Measurements from ENCODE around the gene MS4A1. TPM values are rescaled to one million over a fixed set of nuclear protein-coding genes. Genes with fewer than 3 reads are reported as not detected.
"Not testable (repeated sequence)": the region's sequence is repeated elsewhere in the genome, so short reads cannot be mapped to it uniquely, and the experiment has no call there.

MS4A1 gene
- total RNA-seq, 2 donors from 2014 or later = 1.6 TPM

GRCh38 chr11:60469723-60470122 is 14.1 kb downstream of the MS4A1 start:
- H3K27ac Mint-ChIP-seq = no peak overlapping the region
- H3K36me3 Mint-ChIP-seq (ENCODE audit: insufficient read depth in 2 of 2) = no peaks in the 10 kb centered on the region
- ATAC-seq (replicated peaks in 1 of 2) (no peak), DNase-seq (no peak)
- peaks cover 0 to 2% of the 10 kb centered on the region in 2 donors for H3K9me3 Mint-ChIP-seq
- no peak overlapping the region for H3K4me3 Mint-ChIP-seq
- peaks cover 9% of the 10 kb centered on the region for H3K27me3 Mint-ChIP-seq (ENCODE audit: low read depth)
- H3K4me1 Mint-ChIP-seq (ENCODE audit: low read depth) = no peaks in the 10 kb centered on the region

GRCh38 chr11:60477035-60477445 is 21.4 kb downstream of the MS4A1 start:
- H3K27ac Mint-ChIP-seq = no peak overlapping the region
- ATAC-seq (replicated peaks in 1 of 2) (peak in 1 of 2 donors; percentile 69), DNase-seq (no peak)

GRCh38 chr11:60482361-60482760 is 26.7 kb downstream of the MS4A1 start:
- ATAC-seq (replicated peaks in 1 of 2) (no peak), DNase-seq (no peak)
- Mint-ChIP-seq H3K9me3 (no peaks in the 10 kb centered on the region), H3K27ac (no peak overlapping the region), H3K4me3 (no peak overlapping the region), H3K36me3 (ENCODE audit: insufficient read depth in 2 of 2) (no peaks in the 10 kb centered on the region), H3K4me1 (ENCODE audit: low read depth) (no peaks in the 10 kb centered on the region), H3K27me3 (ENCODE audit: low read depth) (peaks cover 25% of the 10 kb centered on the region)

More at GRCh38 chr11:60477035-60477445, 21.4 kb downstream of the MS4A1 start:
- peaks cover 0 to 2% of the 10 kb centered on the region in 2 donors for H3K9me3 Mint-ChIP-seq
- no peaks in the 10 kb centered on the region for H3K4me1 Mint-ChIP-seq (ENCODE audit: low read depth)
- H3K27me3 Mint-ChIP-seq (ENCODE audit: low read depth) = peaks cover 18% of the 10 kb centered on the region
- no peaks in the 10 kb centered on the region for H3K36me3 Mint-ChIP-seq (ENCODE audit: insufficient read depth in 2 of 2)
- H3K4me3 Mint-ChIP-seq = no peak overlapping the region

GRCh38 chr11:60485987-60486386 is 30.3 kb downstream of the MS4A1 start:
- ATAC-seq (replicated peaks in 1 of 2) (peak; percentile 65 to 83), DNase-seq (peak; percentile 15 to 18)
- no peak overlapping the region for H3K4me3 Mint-ChIP-seq
- H3K27ac Mint-ChIP-seq = no peak overlapping the region
- no peaks in the 10 kb centered on the region for H3K9me3 Mint-ChIP-seq
- H3K27me3 Mint-ChIP-seq (ENCODE audit: low read depth) = peaks cover 12% of the 10 kb centered on the region
- no peaks in the 10 kb centered on the region for H3K36me3 Mint-ChIP-seq (ENCODE audit: insufficient read depth in 2 of 2)
- H3K4me1 Mint-ChIP-seq (ENCODE audit: low read depth) = no peaks in the 10 kb centered on the region

- no peaks in the 10 kb centered on the region for H3K4me1 Mint-ChIP-seq (ENCODE audit: low read depth)
- H3K9me3 Mint-ChIP-seq = no peaks in the 10 kb centered on the region
- DNase-seq (no peak), ATAC-seq (replicated peaks in 1 of 2) (no peak)
- peaks cover 11% of the 10 kb centered on the region for H3K27me3 Mint-ChIP-seq (ENCODE audit: low read depth)
- no peak within 1 kb of the TSS for H3K4me3 Mint-ChIP-seq
- H3K27ac Mint-ChIP-seq = no peak within 1 kb of the TSS
- H3K36me3 Mint-ChIP-seq (ENCODE audit: insufficient read depth in 2 of 2) = no peaks in the 10 kb centered on the region
Observed at GRCh38 chr11:60492488-60493009, 36.9 kb downstream of the MS4A1 start, which contains the start of gene MS4A12. TSS of gene MS4A12 (plus strand) at chr11:60492778. CDS start at chr11:60497319, 4,541 bp downstream.

GRCh38 chr11:60493454-60493853 is 37.8 kb downstream of the MS4A1 start:
- ATAC-seq (replicated peaks in 1 of 2) = no peak

GRCh38 chr11:60498399-60498798 is 42.8 kb downstream of the MS4A1 start:
- no peaks in the 10 kb centered on the region for H3K9me3 Mint-ChIP-seq
- no peak for DNase-seq
- no peak overlapping the region for H3K4me3 Mint-ChIP-seq
- peaks cover 9% of the 10 kb centered on the region for H3K4me1 Mint-ChIP-seq (ENCODE audit: low read depth)
- ATAC-seq (replicated peaks in 1 of 2) = no peak
- no peak overlapping the region for H3K27ac Mint-ChIP-seq
- no peaks in the 10 kb centered on the region for H3K36me3 Mint-ChIP-seq (ENCODE audit: insufficient read depth in 2 of 2)
- peaks cover 47% of the 10 kb centered on the region for H3K27me3 Mint-ChIP-seq (ENCODE audit: low read depth)

More at GRCh38 chr11:60493454-60493853, 37.8 kb downstream of the MS4A1 start:
- H3K36me3 Mint-ChIP-seq (ENCODE audit: insufficient read depth in 2 of 2) = no peaks in the 10 kb centered on the region
- no peak overlapping the region for H3K27ac Mint-ChIP-seq
- H3K9me3 Mint-ChIP-seq = no peaks in the 10 kb centered on the region
- H3K4me3 Mint-ChIP-seq = no peak overlapping the region
- H3K4me1 Mint-ChIP-seq (ENCODE audit: low read depth) = peaks cover 3% of the 10 kb centered on the region
- DNase-seq = no peak
- H3K27me3 Mint-ChIP-seq (ENCODE audit: low read depth) = peaks cover 15% of the 10 kb centered on the region

GRCh38 chr11:60498853-60499252 is 43.2 kb downstream of the MS4A1 start:
- Mint-ChIP-seq H3K4me3 (no peak overlapping the region), H3K9me3 (no peaks in the 10 kb centered on the region), H3K36me3 (ENCODE audit: insufficient read depth in 2 of 2) (no peaks in the 10 kb centered on the region), H3K4me1 (ENCODE audit: low read depth) (peaks cover 11% of the 10 kb centered on the region), H3K27ac (no peak overlapping the region), H3K27me3 (ENCODE audit: low read depth) (peaks cover 47% of the 10 kb centered on the region)
- peak; percentile 6 to 12 for DNase-seq
- ATAC-seq (replicated peaks in 1 of 2) = peak; percentile 66 to 87

- Mint-ChIP-seq H3K27ac (no peak overlapping the region), H3K9me3 (no peaks in the 10 kb centered on the region), H3K4me3 (no peak overlapping the region), H3K27me3 (ENCODE audit: low read depth) (peaks cover 55% of the 10 kb centered on the region), H3K36me3 (ENCODE audit: insufficient read depth in 2 of 2) (no peaks in the 10 kb centered on the region), H3K4me1 (ENCODE audit: low read depth) (peaks cover 24% of the 10 kb centered on the region)
- no peak for DNase-seq
- no peak for ATAC-seq (replicated peaks in 1 of 2)
Observed at GRCh38 chr11:60500276-60500910, 44.7 kb downstream of the MS4A1 start.

GRCh38 chr11:60502221-60502775 is 46.7 kb downstream of the MS4A1 start:
- peaks cover 24% of the 10 kb centered on the region for H3K4me1 Mint-ChIP-seq (ENCODE audit: low read depth)
- no peak for DNase-seq
- no peak overlapping the region for H3K4me3 Mint-ChIP-seq

GRCh38 chr11:60504219-60504905 is 48.7 kb downstream of the MS4A1 start:
- peak overlapping the region; percentile 79 for H3K27ac Mint-ChIP-seq
- H3K4me3 Mint-ChIP-seq = no peak overlapping the region
- DNase-seq (peak in 1 of 2 donors; percentile 20), ATAC-seq (replicated peaks in 1 of 2) (peak; percentile 52 to 63)
- H3K9me3 Mint-ChIP-seq = peaks cover 0 to 8% of the 10 kb centered on the region in 2 donors
- peaks cover 15% of the 10 kb centered on the region for H3K4me1 Mint-ChIP-seq (ENCODE audit: low read depth)
- H3K27me3 Mint-ChIP-seq (ENCODE audit: low read depth) = peaks cover 60% of the 10 kb centered on the region
- peaks cover 0 to 2% of the 10 kb centered on the region in 2 donors for H3K36me3 Mint-ChIP-seq (ENCODE audit: insufficient read depth in 2 of 2)

More at GRCh38 chr11:60502221-60502775, 46.7 kb downstream of the MS4A1 start:
- H3K36me3 Mint-ChIP-seq (ENCODE audit: insufficient read depth in 2 of 2) = no peaks in the 10 kb centered on the region
- no peaks in the 10 kb centered on the region for H3K9me3 Mint-ChIP-seq
- H3K27me3 Mint-ChIP-seq (ENCODE audit: low read depth) = peaks cover 64% of the 10 kb centered on the region
- no peak for ATAC-seq (replicated peaks in 1 of 2)
- H3K27ac Mint-ChIP-seq = no peak overlapping the region

- H3K36me3 Mint-ChIP-seq (ENCODE audit: insufficient read depth in 2 of 2); ATAC-seq (replicated peaks in 1 of 2); H3K9me3 Mint-ChIP-seq; H3K4me3 Mint-ChIP-seq; H3K4me1 Mint-ChIP-seq (ENCODE audit: low read depth); DNase-seq; H3K27ac Mint-ChIP-seq: not testable (repeated sequence)
- H3K27me3 Mint-ChIP-seq (ENCODE audit: low read depth) = peaks cover 32% of the 10 kb centered on the region
Observed at GRCh38 chr11:60509609-60510008, 54.0 kb downstream of the MS4A1 start.

- not testable (repeated sequence) for DNase-seq; H3K27ac Mint-ChIP-seq; H3K4me3 Mint-ChIP-seq; H3K9me3 Mint-ChIP-seq; H3K36me3 Mint-ChIP-seq (ENCODE audit: insufficient read depth in 2 of 2); ATAC-seq (replicated peaks in 1 of 2); H3K4me1 Mint-ChIP-seq (ENCODE audit: low read depth)
- peaks cover 26% of the 10 kb centered on the region for H3K27me3 Mint-ChIP-seq (ENCODE audit: low read depth)
Observed at GRCh38 chr11:60510209-60510608, 54.6 kb downstream of the MS4A1 start.

Data from activated T-cell treated with anti-CD3 and anti-CD28 coated beads, Interleukin-2, amount 50 U/mL, for 72 hours (primary cell).